Measurements from ENCODE around the gene UBASH3B.

GRCh38 chr11:122659676-122660554 lies 4.4 kb downstream of the UBASH3B start:
- TF ChIP-seq, protein P1, sequence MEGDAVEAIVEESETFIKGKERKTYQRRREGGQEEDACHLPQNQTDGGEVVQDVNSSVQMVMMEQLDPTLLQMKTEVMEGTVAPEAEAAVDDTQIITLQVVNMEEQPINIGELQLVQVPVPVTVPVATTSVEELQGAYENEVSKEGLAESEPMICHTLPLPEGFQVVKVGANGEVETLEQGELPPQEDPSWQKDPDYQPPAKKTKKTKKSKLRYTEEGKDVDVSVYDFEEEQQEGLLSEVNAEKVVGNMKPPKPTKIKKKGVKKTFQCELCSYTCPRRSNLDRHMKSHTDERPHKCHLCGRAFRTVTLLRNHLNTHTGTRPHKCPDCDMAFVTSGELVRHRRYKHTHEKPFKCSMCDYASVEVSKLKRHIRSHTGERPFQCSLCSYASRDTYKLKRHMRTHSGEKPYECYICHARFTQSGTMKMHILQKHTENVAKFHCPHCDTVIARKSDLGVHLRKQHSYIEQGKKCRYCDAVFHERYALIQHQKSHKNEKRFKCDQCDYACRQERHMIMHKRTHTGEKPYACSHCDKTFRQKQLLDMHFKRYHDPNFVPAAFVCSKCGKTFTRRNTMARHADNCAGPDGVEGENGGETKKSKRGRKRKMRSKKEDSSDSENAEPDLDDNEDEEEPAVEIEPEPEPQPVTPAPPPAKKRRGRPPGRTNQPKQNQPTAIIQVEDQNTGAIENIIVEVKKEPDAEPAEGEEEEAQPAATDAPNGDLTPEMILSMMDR (IDR thresholded peaks at IDR 0.05; ENCODE audit: low read depth, low read length) = no peak
- TF ChIP-seq POLR2A (IDR thresholded peaks at IDR 0.05; ENCODE audit: extremely low read depth, insufficient read length) (no peak), MYC (IDR thresholded peaks at IDR 0.05; ENCODE audit: low read depth, low read length) (no peak)
- TF ChIP-seq, protein P2, sequence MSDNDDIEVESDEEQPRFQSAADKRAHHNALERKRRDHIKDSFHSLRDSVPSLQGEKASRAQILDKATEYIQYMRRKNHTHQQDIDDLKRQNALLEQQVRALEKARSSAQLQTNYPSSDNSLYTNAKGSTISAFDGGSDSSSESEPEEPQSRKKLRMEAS (IDR thresholded peaks at IDR 0.05; ENCODE audit: low read depth, low read length) = no peak
